Progenitor cell of endocrine pancreas (in vitro differentiated cells): ENCODE data around the gene GCLC. TPM values are rescaled to one million over a fixed set of nuclear protein-coding genes. Genes with fewer than 3 reads are reported as not detected.
"Not testable (repeated sequence)": the region's sequence is repeated elsewhere in the genome, so short reads cannot be mapped to it uniquely, and the experiment has no call there.

Source experiments
- DNase-seq: peaks from one replicate; pipeline ENCODE4 v3.0.0; 2021; ENCODE audit warnings: low spot score; ENCODE audit not compliant: unreplicated experiment
- H3K27ac Mint-ChIP-seq: 2 replicates; pipeline ENCODE4 v1.8.0; 2021; ENCODE audit warnings: mild to moderate bottlenecking, moderate library complexity, mixed read lengths
- H3K27me3 Mint-ChIP-seq: 2 replicates; pipeline ENCODE4 v1.8.0; 2021; ENCODE audit warnings: mixed read lengths
- H3K36me3 Mint-ChIP-seq: 2 replicates; pipeline ENCODE4 v1.8.0; 2022; ENCODE audit warnings: mixed read lengths; ENCODE audit not compliant: insufficient read depth
- H3K4me1 Mint-ChIP-seq: 2 replicates; pipeline ENCODE4 v1.8.0; 2021; ENCODE audit warnings: low read depth, mixed read lengths
- H3K4me3 Mint-ChIP-seq: 2 replicates; pipeline ENCODE4 v1.8.0; 2021; ENCODE audit warnings: low read depth, mild to moderate bottlenecking, moderate library complexity, mixed read lengths
- H3K9me3 Mint-ChIP-seq: 2 replicates; pipeline ENCODE4 v1.8.0; 2021; ENCODE audit warnings: low read depth, mixed read lengths
- CTCF ChIP-seq: fragments of 200-600 bp; sonication (generic); IDR thresholded peaks from one replicate; pipeline ENCODE4 v1.5.0; 2021; ENCODE audit warnings: antibody characterized with exemption, mild to moderate bottlenecking; ENCODE audit not compliant: unreplicated experiment
- total RNA-seq: library from RNA; stranded (reverse); gene quantifications from 2 replicates; pipeline ENCODE4 v1.2.1, GENCODE V29; 2021

GCLC gene
- total RNA-seq, 1 donor from 2014 or later = 34.2 TPM

- DNase-seq = no peak
- no peak overlapping the region for H3K4me3 Mint-ChIP-seq
- no peaks in the 10 kb centered on the region for H3K4me1 Mint-ChIP-seq
- peaks cover 30% of the 10 kb centered on the region for H3K9me3 Mint-ChIP-seq
- H3K27me3 Mint-ChIP-seq = no peaks in the 10 kb centered on the region
- no peak for TF ChIP-seq CTCF
- peaks cover 3% of the 10 kb centered on the region for H3K36me3 Mint-ChIP-seq
- H3K27ac Mint-ChIP-seq = no peak overlapping the region
Measured at GRCh38 chr6:53556986-53557715, 12.2 kb upstream of the GCLC start.

- H3K4me1 Mint-ChIP-seq, H3K27me3 Mint-ChIP-seq, H3K27ac Mint-ChIP-seq, H3K4me3 Mint-ChIP-seq, H3K36me3 Mint-ChIP-seq, DNase-seq: not testable (repeated sequence)
- H3K9me3 Mint-ChIP-seq = peaks cover 29% of the 10 kb centered on the region
Measured at GRCh38 chr6:53553600-53553999, 8.7 kb upstream of the GCLC start.

GRCh38 chr6:53551681-53552080 is 6.8 kb upstream of the GCLC start:
- H3K36me3 Mint-ChIP-seq, DNase-seq, H3K4me1 Mint-ChIP-seq, H3K27me3 Mint-ChIP-seq, H3K4me3 Mint-ChIP-seq, H3K27ac Mint-ChIP-seq: not testable (repeated sequence)
- H3K9me3 Mint-ChIP-seq = peaks cover 20% of the 10 kb centered on the region

- peaks cover 19% of the 10 kb centered on the region for H3K4me1 Mint-ChIP-seq
- TF ChIP-seq CTCF = no peak
Measured at GRCh38 chr6:53547811-53548496, 3.1 kb upstream of the GCLC start.

GRCh38 chr6:53547166-53547810 is 2.4 kb upstream of the GCLC start:
- peaks cover 11% of the 10 kb centered on the region for H3K9me3 Mint-ChIP-seq
- peaks cover 20% of the 10 kb centered on the region for H3K4me1 Mint-ChIP-seq
- no peak for TF ChIP-seq CTCF
- peaks cover 13% of the 10 kb centered on the region for H3K27me3 Mint-ChIP-seq
- H3K36me3 Mint-ChIP-seq = no peaks in the 10 kb centered on the region
- peak overlapping the region; percentile 87 for H3K4me3 Mint-ChIP-seq
- peak overlapping the region; percentile 97 for H3K27ac Mint-ChIP-seq
- DNase-seq = no peak

More at GRCh38 chr6:53547811-53548496, 3.1 kb upstream of the GCLC start:
- Mint-ChIP-seq H3K27ac (peak overlapping the region; percentile 97), H3K27me3 (peaks cover 13% of the 10 kb centered on the region), H3K4me3 (peak overlapping the region; percentile 87), H3K36me3 (no peaks in the 10 kb centered on the region), H3K9me3 (peaks cover 11% of the 10 kb centered on the region)
- DNase-seq = peak; percentile 91

GRCh38 chr6:53546281-53546680 is 1.4 kb upstream of the GCLC start:
- no peak for TF ChIP-seq CTCF
- peak overlapping the region; percentile 32 for H3K4me3 Mint-ChIP-seq
- H3K27ac Mint-ChIP-seq = no peak overlapping the region
- H3K9me3 Mint-ChIP-seq = peaks cover 11% of the 10 kb centered on the region
- no peaks in the 10 kb centered on the region for H3K36me3 Mint-ChIP-seq
- H3K4me1 Mint-ChIP-seq = peaks cover 20% of the 10 kb centered on the region
- no peak for DNase-seq
- peaks cover 13% of the 10 kb centered on the region for H3K27me3 Mint-ChIP-seq
